ENCODE results near the gene PRSS57. TPM values are rescaled to one million over a fixed set of nuclear protein-coding genes. Genes with fewer than 3 reads are reported as not detected.
A peak's percentile ranks its signal among the peaks of the same experiment; 100 is the strongest.

PRSS57 gene
- total RNA-seq, 1 donor from 2014 or later: not detected

- no peak for ATAC-seq
- DNase-seq (ENCODE audit: low spot score): no peak
Measured at GRCh38 chr19:653425-653824, 41.8 kb downstream of the PRSS57 start.

- ATAC-seq (no peak), DNase-seq (ENCODE audit: low spot score) (no peak)
Measured at GRCh38 chr19:652467-653389, 42.5 kb downstream of the PRSS57 start.

DNA sequence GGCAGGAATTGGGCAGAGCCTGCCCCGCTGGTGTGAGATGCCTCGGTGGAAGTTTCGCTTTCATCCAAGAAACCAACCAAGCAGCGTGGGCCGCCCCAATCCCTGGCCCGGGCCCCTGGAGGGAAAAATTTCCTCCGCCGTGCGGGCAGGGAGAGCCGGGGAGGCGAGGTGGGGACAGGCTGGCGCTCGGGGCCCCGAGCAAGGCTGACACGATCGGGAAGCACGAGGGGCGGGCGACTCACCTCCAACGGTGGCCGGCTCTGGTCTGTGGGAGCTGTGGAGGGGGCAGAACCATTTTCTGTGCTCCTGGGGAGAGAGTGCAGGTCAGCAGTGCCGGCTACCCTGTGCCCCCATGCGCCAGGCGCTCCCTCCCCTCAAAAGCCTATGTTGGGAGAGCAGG is 43.3 kb downstream of the PRSS57 start:
- DNase-seq (ENCODE audit: low spot score): no peak
- ATAC-seq: no peak

GRCh38 chr19:651114-651818 is 44.0 kb downstream of the PRSS57 start:
- no peak for ATAC-seq
- no peak for DNase-seq (ENCODE audit: low spot score)

GRCh38 chr19:650121-650520 is 45.1 kb downstream of the PRSS57 start:
- no peak for DNase-seq (ENCODE audit: low spot score)
- ATAC-seq: no peak

- DNase-seq (ENCODE audit: low spot score) (no peak), ATAC-seq (no peak)
Measured at GRCh38 chr19:648904-649801, 46.1 kb downstream of the PRSS57 start.

GRCh38 chr19:648305-648704 is 46.9 kb downstream of the PRSS57 start:
- no peak for DNase-seq (ENCODE audit: low spot score)

DNA sequence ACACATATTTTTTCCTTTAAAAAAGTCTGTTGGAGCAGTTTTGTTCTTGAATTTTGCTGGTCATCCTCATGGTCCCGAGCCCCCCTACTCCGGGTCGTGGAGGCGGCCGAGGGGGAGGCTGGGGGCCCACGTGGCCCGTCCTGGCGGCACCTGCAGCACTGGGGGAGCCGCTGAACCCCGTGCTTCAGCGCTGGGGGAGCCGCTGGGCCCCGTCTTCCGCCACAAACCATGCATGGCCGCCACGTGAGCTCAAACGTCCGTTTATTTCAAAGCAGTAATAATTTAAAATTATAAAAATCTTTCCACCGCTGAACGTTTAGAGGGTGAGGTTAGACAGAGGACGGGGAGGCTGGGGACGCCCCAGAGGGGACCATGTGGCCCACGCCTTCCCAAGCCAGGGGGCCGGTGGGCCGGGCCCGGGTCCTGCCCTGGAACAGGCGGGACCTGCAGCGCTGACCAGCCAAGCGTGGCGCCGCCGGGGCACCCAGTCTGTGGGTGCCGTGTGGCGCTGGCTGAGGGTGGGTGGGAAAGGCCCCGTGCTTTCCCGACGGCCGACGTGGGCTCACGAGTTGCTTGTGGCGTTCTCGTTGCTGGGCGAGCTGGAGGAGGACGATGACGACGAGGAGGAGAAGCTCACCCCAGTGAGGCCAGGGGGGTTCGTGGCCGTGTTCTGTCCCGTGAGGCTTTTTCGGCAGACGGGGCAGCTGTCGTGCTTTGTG is 47.5 kb downstream of the PRSS57 start:
- DNase-seq (ENCODE audit: low spot score) (no peak), ATAC-seq (no peak)

More at GRCh38 chr19:648305-648704, 46.9 kb downstream of the PRSS57 start:
- ATAC-seq: no peak

DNA sequence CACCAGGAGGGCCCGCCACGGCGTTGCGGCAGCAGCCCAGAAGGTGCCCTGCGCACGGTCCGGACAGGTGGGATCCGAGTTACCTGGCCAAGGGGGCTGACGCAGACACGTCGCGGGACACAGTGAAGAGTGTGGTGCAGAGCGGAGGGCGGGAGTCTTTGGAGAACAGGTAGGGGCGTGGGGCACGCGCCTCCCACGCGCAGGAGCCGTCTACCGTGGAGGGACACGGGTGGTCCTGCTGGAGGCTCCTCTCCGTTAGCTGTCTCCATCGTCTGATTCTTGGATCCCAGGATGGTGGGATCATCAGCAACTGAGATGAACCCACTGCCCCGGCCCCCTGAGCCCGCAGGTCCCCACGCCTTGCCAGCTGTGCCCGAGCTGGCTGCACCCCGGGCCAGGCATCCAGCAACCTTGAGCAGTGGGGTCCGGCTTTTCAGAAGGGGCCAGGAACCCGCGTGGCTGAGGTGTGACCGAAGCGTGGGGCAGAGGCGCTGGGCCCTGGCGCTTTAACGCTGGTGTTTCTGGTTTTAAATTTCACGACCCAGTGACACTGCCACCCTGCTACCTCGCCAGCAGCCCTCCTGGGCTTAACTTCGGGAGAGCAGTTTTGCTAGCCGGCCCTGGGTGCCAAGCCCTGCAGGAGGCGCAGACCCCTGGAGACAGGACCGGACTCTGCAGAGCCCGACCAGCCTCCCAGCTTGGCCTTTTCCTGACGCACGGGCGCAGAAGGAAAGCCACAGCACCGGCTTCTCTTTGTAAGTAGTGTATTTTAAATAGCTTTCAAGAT is 48.3 kb downstream of the PRSS57 start:
- DNase-seq (ENCODE audit: low spot score): no peak
- no peak for ATAC-seq

- ATAC-seq: no peak
- no peak for DNase-seq (ENCODE audit: low spot score)
Measured at GRCh38 chr19:645912-646778, 49.1 kb downstream of the PRSS57 start.

GRCh38 chr19:644789-645188 is 50.5 kb downstream of the PRSS57 start:
- no peak for ATAC-seq
- DNase-seq (ENCODE audit: low spot score): no peak

- ATAC-seq: no peak
- no peak for DNase-seq (ENCODE audit: low spot score)
Measured at GRCh38 chr19:644363-644762, 50.9 kb downstream of the PRSS57 start.

- no peak for ATAC-seq
- DNase-seq (ENCODE audit: low spot score): no peak
Measured at GRCh38 chr19:643736-644135, 51.5 kb downstream of the PRSS57 start.

DNA sequence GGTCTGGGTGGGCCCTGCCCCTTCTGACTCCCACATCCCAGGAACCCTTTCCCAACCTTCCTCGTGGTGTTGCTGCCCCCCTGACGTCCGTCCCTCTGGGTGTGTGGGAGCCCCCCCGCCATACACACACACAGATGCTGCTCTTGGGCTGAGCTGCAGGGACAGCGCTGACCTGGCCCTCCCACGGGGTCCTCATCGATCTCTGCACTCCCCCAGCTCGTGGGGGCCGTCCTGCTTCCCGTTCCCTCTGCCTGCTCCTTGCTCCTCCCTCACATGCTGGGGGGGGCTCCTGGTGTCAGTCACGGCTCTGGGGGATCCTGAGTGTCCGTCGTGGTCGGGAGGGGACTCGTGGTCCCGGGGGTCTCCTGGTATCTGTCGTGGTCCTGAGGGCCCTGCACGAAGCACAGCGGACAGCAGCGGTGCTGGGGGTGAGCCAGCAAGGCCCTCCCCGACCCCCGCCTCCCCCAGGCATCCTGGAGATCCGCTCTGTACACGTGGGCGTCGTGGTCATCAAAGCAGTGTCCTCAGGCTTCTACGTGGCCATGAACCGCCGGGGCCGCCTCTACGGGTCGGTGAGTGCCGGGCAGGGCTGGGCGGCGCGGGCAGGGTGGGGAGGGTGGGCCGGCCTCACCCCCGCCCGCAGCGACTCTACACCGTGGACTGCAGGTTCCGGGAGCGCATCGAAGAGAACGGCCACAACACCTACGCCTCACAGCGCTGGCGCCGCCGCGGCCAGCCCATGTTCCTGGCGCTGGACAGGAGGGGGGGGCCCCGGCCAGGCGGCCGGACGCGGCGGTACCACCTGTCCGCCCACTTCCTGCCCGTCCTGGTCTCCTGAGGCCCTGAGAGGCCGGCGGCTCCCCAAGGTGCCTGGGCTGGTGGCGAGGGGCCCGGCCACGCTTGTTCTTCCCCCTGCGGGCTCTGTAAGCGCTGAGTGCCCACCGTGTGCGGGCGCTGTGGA is 52.2 kb downstream of the PRSS57 start:
- ATAC-seq: no peak
- DNase-seq (ENCODE audit: low spot score): no peak

DNA sequence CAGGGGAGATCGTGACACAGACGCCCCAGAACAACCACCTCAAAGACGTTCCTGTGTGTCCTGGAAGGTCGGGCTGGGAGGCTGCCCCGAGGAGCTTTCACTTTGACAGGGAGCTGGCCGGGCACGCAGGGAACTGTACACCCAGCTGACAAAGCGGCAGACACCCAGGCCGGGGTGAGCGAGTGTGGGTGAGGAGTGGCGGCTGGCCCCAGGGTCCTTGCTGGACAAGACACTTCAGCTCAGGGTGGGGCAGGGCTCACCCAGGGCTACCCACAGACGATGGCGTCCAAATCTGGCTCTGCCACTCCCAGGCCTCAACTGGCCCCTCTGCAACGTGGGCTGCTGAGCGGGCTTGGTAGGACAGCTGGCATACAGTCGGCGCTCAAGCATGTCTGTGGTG is 53.5 kb downstream of the PRSS57 start:
- ATAC-seq (peak; percentile 17), DNase-seq (ENCODE audit: low spot score) (no peak)

GRCh38 chr19:640606-641189 is 54.6 kb downstream of the PRSS57 start:
- DNase-seq (ENCODE audit: low spot score) (no peak), ATAC-seq (no peak)

DNA sequence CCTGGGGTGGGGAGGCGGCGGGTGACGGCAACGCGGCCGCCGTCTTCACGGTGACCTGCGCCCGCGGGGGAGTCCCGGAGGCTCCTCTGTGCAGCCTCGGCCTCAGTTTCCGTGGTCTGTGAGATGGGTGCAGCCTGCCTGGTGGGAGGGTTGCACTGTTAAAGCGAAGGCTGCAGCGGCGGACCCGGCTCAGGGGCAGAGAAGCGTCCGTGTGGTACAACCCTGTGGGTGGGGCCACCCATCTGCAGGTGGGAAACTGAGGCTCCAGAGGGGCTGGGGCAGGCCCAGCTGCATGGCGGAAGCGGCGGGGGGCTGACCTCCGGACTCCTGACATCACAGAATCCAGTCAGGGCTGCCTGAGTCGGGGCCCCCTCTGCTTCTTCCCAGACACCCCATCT is 55.1 kb downstream of the PRSS57 start:
- DNase-seq (ENCODE audit: low spot score) (no peak), ATAC-seq (no peak)
